Sigmoid colon (tissue), 7 donors: Measurements from ENCODE around the gene NLRP1. TPM values are rescaled to one million over a fixed set of nuclear protein-coding genes. Genes with fewer than 3 reads are reported as not detected.

Experiments
- DNase-seq: peaks from one replicate; pipeline ENCODE4 v3.0.0-alpha.2; 2019
- H3K27ac ChIP-seq, 4 donors: fragments of 200-600 bp; sonication (generic); one replicate each; pipeline ENCODE4 v1.5.1; 2016 to 2019; ENCODE audit warnings: mild to moderate bottlenecking in 1 of 4
- H3K27me3 ChIP-seq, 3 donors: fragments of 200-600 bp; sonication (generic); one replicate each; pipeline ENCODE4 v1.5.1; 2019; ENCODE audit warnings: mild to moderate bottlenecking in 1 of 3
- H3K36me3 ChIP-seq, 4 donors: fragments of 200-600 bp; sonication (generic); one replicate each; pipeline ENCODE4 v1.5.1; 2016 to 2019
- H3K4me1 ChIP-seq, 4 donors: fragments of 200-600 bp; sonication (generic); one replicate each; pipeline ENCODE4 v1.5.1; 2017 to 2019
- H3K4me3 ChIP-seq, 4 donors: fragments of 200-600 bp; sonication (generic); one replicate each; pipeline ENCODE4 v1.5.1; 2017 to 2019; ENCODE audit warnings: mild to moderate bottlenecking in 2 of 4, moderate library complexity in 1 of 4
- H3K9me3 ChIP-seq, 4 donors: fragments of 200-600 bp in 3 of 4; sonication (generic) in 3 of 4; one replicate each; pipeline versions ENCODE4 v1.5.1 to v1.6.1; 2013 to 2019
- EP300 ChIP-seq, 4 donors: sonication (generic); formaldehyde crosslinking; IDR thresholded peaks; one replicate each; pipeline ENCODE4 v1.6.1; 2017; ENCODE audit warnings: antibody characterized with exemption in 4 of 4
- POLR2A ChIP-seq, 2 donors: fragments of 450-650 bp; IDR thresholded peaks; one replicate each; pipeline ENCODE4 v1.6.1; 2016; ENCODE audit warnings: antibody characterized with exemption in 2 of 2, mild to moderate bottlenecking in 2 of 2, moderate library complexity in 2 of 2
- POLR2AphosphoS5 ChIP-seq, 4 donors: sonication (generic); formaldehyde crosslinking; IDR thresholded peaks; one replicate each; pipeline ENCODE4 v1.6.1; 2017; ENCODE audit warnings: antibody characterized with exemption in 4 of 4
- WGBS, 2 donors: extraction: QIAGEN DNeasy Blood & Tissue Kit; methylation state at CpG; one replicate each; pipeline ENCODE4 v1.1.7; 2013; 5-methylcytosine and 5-hydroxymethylcytosine counted together
- intact Hi-C: fragments of 100-400 bp; cut with DNase I; formaldehyde crosslinking; loops from one replicate; pipeline ENCODE4 v1.15.1; 2023
- polyA plus RNA-seq, 3 donors: library from polyadenylated mRNA; stranded (reverse); fragments of 200-250 nt; gene quantifications; one replicate each; pipeline ENCODE4 v1.2.3, GENCODE V29; 2013
- total RNA-seq, 4 donors: library from RNA; depleted of rRNA; stranded (reverse); fragments of >200 nt; gene quantifications; one replicate each; pipeline ENCODE4 v1.1.0, GENCODE V29; 2016
- TF ChIP-seq, protein P1 (sequence below), 4 experiments: fragments of 450-650 bp in 3 of 4; fragments of 200-600 bp in 1 of 4; IDR thresholded peaks; one replicate each; pipeline ENCODE4 v1.5.1; 2016 to 2019; ENCODE audit warnings: antibody characterized with exemption in 4 of 4, mild to moderate bottlenecking in 3 of 4, moderate library complexity in 2 of 4
- donor health status: healthy with polysubstance abuse.
- donor health status: Bipolar disorder and iron deficiency.
- donor health status: healthy.

NLRP1 gene
- total and polyA plus RNA-seq, 7 donors: 1.8 to 70.3 (median 25.0) TPM

GRCh38 chr17:5592382-5592781 lies 8.1 kb upstream of the NLRP1 start:
- intact Hi-C loops: no loop called here
- 19% methylated on average over 7 of the region's 7 CpGs for WGBS, 2 donors
- Histone ChIP-seq H3K9me3 (no peaks in the 10 kb centered on the region), H3K4me1 (no peaks in the 10 kb centered on the region), H3K27me3 (peaks cover 0 to 34% (median 9%) of the 10 kb centered on the region in 3 donors), H3K27ac (no peak overlapping the region), H3K4me3 (no peak overlapping the region), H3K36me3 (no peaks in the 10 kb centered on the region)
- DNase-seq: no peak
- TF ChIP-seq, protein P1, sequence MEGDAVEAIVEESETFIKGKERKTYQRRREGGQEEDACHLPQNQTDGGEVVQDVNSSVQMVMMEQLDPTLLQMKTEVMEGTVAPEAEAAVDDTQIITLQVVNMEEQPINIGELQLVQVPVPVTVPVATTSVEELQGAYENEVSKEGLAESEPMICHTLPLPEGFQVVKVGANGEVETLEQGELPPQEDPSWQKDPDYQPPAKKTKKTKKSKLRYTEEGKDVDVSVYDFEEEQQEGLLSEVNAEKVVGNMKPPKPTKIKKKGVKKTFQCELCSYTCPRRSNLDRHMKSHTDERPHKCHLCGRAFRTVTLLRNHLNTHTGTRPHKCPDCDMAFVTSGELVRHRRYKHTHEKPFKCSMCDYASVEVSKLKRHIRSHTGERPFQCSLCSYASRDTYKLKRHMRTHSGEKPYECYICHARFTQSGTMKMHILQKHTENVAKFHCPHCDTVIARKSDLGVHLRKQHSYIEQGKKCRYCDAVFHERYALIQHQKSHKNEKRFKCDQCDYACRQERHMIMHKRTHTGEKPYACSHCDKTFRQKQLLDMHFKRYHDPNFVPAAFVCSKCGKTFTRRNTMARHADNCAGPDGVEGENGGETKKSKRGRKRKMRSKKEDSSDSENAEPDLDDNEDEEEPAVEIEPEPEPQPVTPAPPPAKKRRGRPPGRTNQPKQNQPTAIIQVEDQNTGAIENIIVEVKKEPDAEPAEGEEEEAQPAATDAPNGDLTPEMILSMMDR (IDR thresholded peaks at IDR 0.05): peak in 3 of 4 experiments; percentile 40 to 57 (median 47)
- no peak for TF ChIP-seq POLR2A (IDR thresholded peaks at IDR 0.05)

- H3K36me3 ChIP-seq: no peaks in the 10 kb centered on the region
- TF ChIP-seq EP300 (IDR thresholded peaks at IDR 0.05): no peak
- no peak for TF ChIP-seq POLR2AphosphoS5 (IDR thresholded peaks at IDR 0.05)
- TF ChIP-seq, protein P1 (IDR thresholded peaks at IDR 0.05): no peak
- TF ChIP-seq POLR2A (IDR thresholded peaks at IDR 0.05): no peak
- no peak overlapping the region for H3K27ac ChIP-seq
- no peaks in the 10 kb centered on the region for H3K4me1 ChIP-seq
- WGBS, 2 donors: 76 to 78% methylated on average over 11 of the region's 11 CpGs
- no peak for DNase-seq
- H3K4me3 ChIP-seq: no peak overlapping the region
- intact Hi-C loops: no loop called here
- no peaks in the 10 kb centered on the region for H3K9me3 ChIP-seq
- peaks cover 0 to 32% (median 9%) of the 10 kb centered on the region in 3 donors for H3K27me3 ChIP-seq
Observed at GRCh38 chr17:5591966-5592365, 7.7 kb upstream of the NLRP1 start.

- Histone ChIP-seq H3K4me3 (no peak overlapping the region), H3K4me1 (peaks cover 0 to 20% (median 11%) of the 10 kb centered on the region in 4 donors), H3K36me3 (no peaks in the 10 kb centered on the region), H3K9me3 (no peaks in the 10 kb centered on the region), H3K27me3 (peaks cover 0 to 15% (median 0%) of the 10 kb centered on the region in 3 donors), H3K27ac (no peak overlapping the region)
- TF ChIP-seq POLR2A (IDR thresholded peaks at IDR 0.05) (no peak), EP300 (IDR thresholded peaks at IDR 0.05) (no peak), POLR2AphosphoS5 (IDR thresholded peaks at IDR 0.05) (no peak)
- TF ChIP-seq, protein P1 (IDR thresholded peaks at IDR 0.05): no peak
- 77 to 86% methylated on average over 6 of the region's 6 CpGs for WGBS, 2 donors
- DNase-seq: no peak
- intact Hi-C loops: loop anchor here (5.0 kb wide), 2 partner anchors 119 to 849 kb away; partner anchors contain the start of gene AIPL1
Observed at GRCh38 chr17:5588584-5588983, 4.3 kb upstream of the NLRP1 start.

GRCh38 chr17:5587438-5588032 lies 3.2 kb upstream of the NLRP1 start:
- WGBS, 2 donors: 28 to 37% methylated on average over 6 of the region's 6 CpGs
- H3K4me3 ChIP-seq: no peak overlapping the region
- no peak for DNase-seq
- no peak overlapping the region for H3K27ac ChIP-seq
- H3K36me3 ChIP-seq: no peaks in the 10 kb centered on the region
- TF ChIP-seq, protein P1 (IDR thresholded peaks at IDR 0.05): peak; percentile 76 to 91 (median 86)
- no peak for TF ChIP-seq POLR2A (IDR thresholded peaks at IDR 0.05)
- TF ChIP-seq EP300 (IDR thresholded peaks at IDR 0.05): no peak
- no peaks in the 10 kb centered on the region for H3K9me3 ChIP-seq
- H3K4me1 ChIP-seq: peaks cover 0 to 31% (median 20%) of the 10 kb centered on the region in 4 donors
- intact Hi-C loops: loop anchor here (1.0 to 5.0 kb wide), 3 partner anchors 120 to 850 kb away; partner anchors contain the start of gene AIPL1
- H3K27me3 ChIP-seq: peaks cover 0 to 9% (median 0%) of the 10 kb centered on the region in 3 donors
